HL-60 (cell line): ENCODE measurements around the gene ABCF2.

Experiments used
- GABPA ChIP-seq: IDR thresholded peaks from 2 replicates; pipeline ENCODE4 v1.6.1; 2012; ENCODE audit warnings: low read depth
- POLR2AphosphoS5 ChIP-seq: IDR thresholded peaks from 2 replicates; pipeline ENCODE4 v1.6.1; 2012; ENCODE audit warnings: low read depth
- SPI1 ChIP-seq: IDR thresholded peaks from 2 replicates; pipeline ENCODE4 v1.6.1; 2012; ENCODE audit warnings: low read depth, mild to moderate bottlenecking, borderline replicate concordance
- TF ChIP-seq, protein P1 (sequence below): IDR thresholded peaks from one replicate; pipeline ENCODE4 v1.5.1; 2011; ENCODE audit warnings: low read length, control low read depth, inconsistent platforms; ENCODE audit not compliant: insufficient read depth
- TF ChIP-seq, protein P2 (sequence below): IDR thresholded peaks from 2 replicates; pipeline ENCODE4 v1.6.1; 2012; ENCODE audit warnings: low read depth; ENCODE audit not compliant: insufficient replicate concordance

DNA sequence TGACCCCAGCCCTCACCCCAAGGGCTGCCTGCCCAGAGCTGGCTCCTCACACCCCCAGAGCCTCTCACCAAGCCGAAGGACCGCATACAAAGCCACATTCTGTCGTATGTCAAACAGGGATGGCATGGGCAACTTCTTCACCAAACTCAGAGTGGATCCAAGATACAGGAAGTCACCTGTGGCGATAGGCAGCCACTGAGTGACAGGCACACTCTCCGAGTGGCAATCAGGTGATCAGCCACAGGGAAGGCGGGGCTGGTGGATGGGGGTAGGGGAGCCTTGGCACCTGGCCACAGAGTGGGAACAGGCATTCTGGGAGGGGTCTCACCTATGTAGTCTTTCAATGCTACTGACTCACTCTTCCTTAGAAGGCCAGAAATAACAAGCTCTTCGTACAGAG lies 32.8 kb downstream of the ABCF2 start:
- TF ChIP-seq, protein P1, sequence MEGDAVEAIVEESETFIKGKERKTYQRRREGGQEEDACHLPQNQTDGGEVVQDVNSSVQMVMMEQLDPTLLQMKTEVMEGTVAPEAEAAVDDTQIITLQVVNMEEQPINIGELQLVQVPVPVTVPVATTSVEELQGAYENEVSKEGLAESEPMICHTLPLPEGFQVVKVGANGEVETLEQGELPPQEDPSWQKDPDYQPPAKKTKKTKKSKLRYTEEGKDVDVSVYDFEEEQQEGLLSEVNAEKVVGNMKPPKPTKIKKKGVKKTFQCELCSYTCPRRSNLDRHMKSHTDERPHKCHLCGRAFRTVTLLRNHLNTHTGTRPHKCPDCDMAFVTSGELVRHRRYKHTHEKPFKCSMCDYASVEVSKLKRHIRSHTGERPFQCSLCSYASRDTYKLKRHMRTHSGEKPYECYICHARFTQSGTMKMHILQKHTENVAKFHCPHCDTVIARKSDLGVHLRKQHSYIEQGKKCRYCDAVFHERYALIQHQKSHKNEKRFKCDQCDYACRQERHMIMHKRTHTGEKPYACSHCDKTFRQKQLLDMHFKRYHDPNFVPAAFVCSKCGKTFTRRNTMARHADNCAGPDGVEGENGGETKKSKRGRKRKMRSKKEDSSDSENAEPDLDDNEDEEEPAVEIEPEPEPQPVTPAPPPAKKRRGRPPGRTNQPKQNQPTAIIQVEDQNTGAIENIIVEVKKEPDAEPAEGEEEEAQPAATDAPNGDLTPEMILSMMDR, result no peak
- TF ChIP-seq GABPA (no peak), POLR2AphosphoS5 (no peak), SPI1 (no peak)
- TF ChIP-seq, protein P2, sequence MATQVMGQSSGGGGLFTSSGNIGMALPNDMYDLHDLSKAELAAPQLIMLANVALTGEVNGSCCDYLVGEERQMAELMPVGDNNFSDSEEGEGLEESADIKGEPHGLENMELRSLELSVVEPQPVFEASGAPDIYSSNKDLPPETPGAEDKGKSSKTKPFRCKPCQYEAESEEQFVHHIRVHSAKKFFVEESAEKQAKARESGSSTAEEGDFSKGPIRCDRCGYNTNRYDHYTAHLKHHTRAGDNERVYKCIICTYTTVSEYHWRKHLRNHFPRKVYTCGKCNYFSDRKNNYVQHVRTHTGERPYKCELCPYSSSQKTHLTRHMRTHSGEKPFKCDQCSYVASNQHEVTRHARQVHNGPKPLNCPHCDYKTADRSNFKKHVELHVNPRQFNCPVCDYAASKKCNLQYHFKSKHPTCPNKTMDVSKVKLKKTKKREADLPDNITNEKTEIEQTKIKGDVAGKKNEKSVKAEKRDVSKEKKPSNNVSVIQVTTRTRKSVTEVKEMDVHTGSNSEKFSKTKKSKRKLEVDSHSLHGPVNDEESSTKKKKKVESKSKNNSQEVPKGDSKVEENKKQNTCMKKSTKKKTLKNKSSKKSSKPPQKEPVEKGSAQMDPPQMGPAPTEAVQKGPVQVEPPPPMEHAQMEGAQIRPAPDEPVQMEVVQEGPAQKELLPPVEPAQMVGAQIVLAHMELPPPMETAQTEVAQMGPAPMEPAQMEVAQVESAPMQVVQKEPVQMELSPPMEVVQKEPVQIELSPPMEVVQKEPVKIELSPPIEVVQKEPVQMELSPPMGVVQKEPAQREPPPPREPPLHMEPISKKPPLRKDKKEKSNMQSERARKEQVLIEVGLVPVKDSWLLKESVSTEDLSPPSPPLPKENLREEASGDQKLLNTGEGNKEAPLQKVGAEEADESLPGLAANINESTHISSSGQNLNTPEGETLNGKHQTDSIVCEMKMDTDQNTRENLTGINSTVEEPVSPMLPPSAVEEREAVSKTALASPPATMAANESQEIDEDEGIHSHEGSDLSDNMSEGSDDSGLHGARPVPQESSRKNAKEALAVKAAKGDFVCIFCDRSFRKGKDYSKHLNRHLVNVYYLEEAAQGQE, result no peak
